WTC11 (cell line): ENCODE measurements around the gene AQP9. TPM values are rescaled to one million over a fixed set of nuclear protein-coding genes. Genes with fewer than 3 reads are reported as not detected.

Experiments used
- ATAC-seq: fragments of 200-7000 bp; cut with Tn5 transposase; 2 replicates; pipeline ENCODE4 v1.10.0; 2021; ENCODE audit warnings: mild to moderate bottlenecking, moderate library complexity
- CTCF ChIA-PET: fragments of 300-600 bp; sonication (Branson Sonifier 250); formaldehyde crosslinking; loops from one replicate; lab custom pipeline; 2021; ENCODE audit warnings: antibody characterized with exemption; lab: Charles Lee
- POLR2A ChIA-PET: fragments of 350-600 bp; sonication (Branson Sonifier 250); formaldehyde crosslinking; loops from one replicate; lab custom pipeline; 2021; ENCODE audit warnings: antibody characterized with exemption; lab: Charles Lee
- DNase-seq: peaks from one replicate; pipeline ENCODE4 v3.0.0; 2021; ENCODE audit warnings: low spot score
- H3K27ac Mint-ChIP-seq: 2 replicates; pipeline ENCODE4 v1.8.0; 2021; ENCODE audit warnings: mixed read lengths
- H3K27me3 Mint-ChIP-seq: 2 replicates; pipeline ENCODE4 v1.8.0; 2021; ENCODE audit warnings: low read depth, mild to moderate bottlenecking, moderate library complexity, mixed read lengths
- H3K36me3 Mint-ChIP-seq: 2 replicates; pipeline ENCODE4 v1.8.0; 2021; ENCODE audit warnings: mixed read lengths
- H3K4me1 Mint-ChIP-seq: 2 replicates; pipeline ENCODE4 v1.8.0; 2022; ENCODE audit warnings: mixed read lengths
- H3K4me3 Mint-ChIP-seq: 2 replicates; pipeline ENCODE4 v1.8.0; 2021; ENCODE audit warnings: mild to moderate bottlenecking, moderate library complexity, mixed read lengths
- H3K9me3 Mint-ChIP-seq: 2 replicates; pipeline ENCODE4 v1.8.0; 2021; ENCODE audit warnings: mixed read lengths
- CBFB ChIP-seq: sonication (generic); formaldehyde crosslinking; IDR thresholded peaks from 2 replicates; pipeline ENCODE4 v1.8.1; 2022; ENCODE audit warnings: mild to moderate bottlenecking, low read depth, missing genetic modification reagents
- CREM ChIP-seq: sonication (generic); formaldehyde crosslinking; IDR thresholded peaks from 2 replicates; pipeline ENCODE4 v1.8.1; 2022; ENCODE audit warnings: mild to moderate bottlenecking, missing genetic modification reagents, moderate library complexity
- ERG ChIP-seq: fragments of 250-450 bp; sonication (Bioruptor Pico); IDR thresholded peaks from 2 replicates; pipeline ENCODE4 v1.8.0; 2021; ENCODE audit warnings: mild to moderate bottlenecking
- ETV6 ChIP-seq: sonication (generic); formaldehyde crosslinking; IDR thresholded peaks from 2 replicates; pipeline ENCODE4 v1.8.1; 2022; ENCODE audit warnings: mild to moderate bottlenecking, missing genetic modification reagents
- FOXP4 ChIP-seq: sonication (generic); formaldehyde crosslinking; IDR thresholded peaks from 2 replicates; pipeline ENCODE4 v1.8.0; 2022; ENCODE audit warnings: mild to moderate bottlenecking, missing genetic modification reagents
- GABPB1 ChIP-seq: sonication (generic); formaldehyde crosslinking; IDR thresholded peaks from 2 replicates; pipeline ENCODE4 v1.8.1; 2023; ENCODE audit warnings: mild to moderate bottlenecking, missing genetic modification reagents
- GRHL2 ChIP-seq: fragments of 250-450 bp; sonication (Bioruptor Pico); IDR thresholded peaks from 2 replicates; pipeline ENCODE4 v1.8.0; 2022; ENCODE audit warnings: mild to moderate bottlenecking, moderate library complexity; ENCODE audit not compliant: insufficient replicate concordance, severe bottlenecking
- NR3C1 ChIP-seq: sonication (generic); formaldehyde crosslinking; conservative IDR thresholded peaks from 2 replicates; pipeline ENCODE4 v1.8.1; 2023; ENCODE audit warnings: low read depth, mild to moderate bottlenecking, missing genetic modification reagents
- PRDM15 ChIP-seq: sonication (generic); formaldehyde crosslinking; IDR thresholded peaks from 2 replicates; pipeline ENCODE4 v1.8.0; 2022; ENCODE audit warnings: missing genetic modification reagents
- PREB ChIP-seq: sonication (generic); formaldehyde crosslinking; IDR thresholded peaks from 2 replicates; pipeline ENCODE4 v1.8.1; 2022; ENCODE audit warnings: mild to moderate bottlenecking, missing genetic modification reagents, moderate library complexity, borderline replicate concordance
- SOX15 ChIP-seq: fragments of 250-450 bp; sonication (Bioruptor Pico); IDR thresholded peaks from 2 replicates; pipeline ENCODE4 v1.9.0; 2021; ENCODE audit warnings: mild to moderate bottlenecking
- TEAD1 ChIP-seq: sonication (generic); formaldehyde crosslinking; IDR thresholded peaks from 2 replicates; pipeline ENCODE4 v1.8.0; 2022; ENCODE audit warnings: mild to moderate bottlenecking, missing genetic modification reagents
- ZBTB43 ChIP-seq: sonication (generic); formaldehyde crosslinking; IDR thresholded peaks from 2 replicates; pipeline ENCODE4 v1.8.1; 2023; ENCODE audit warnings: mild to moderate bottlenecking, missing genetic modification reagents
- ZMAT4 ChIP-seq: fragments of 250-450 bp; sonication (Bioruptor Pico); IDR thresholded peaks from 2 replicates; pipeline ENCODE4 v1.9.0; 2021; ENCODE audit warnings: mild to moderate bottlenecking
- ZNF263 ChIP-seq: sonication (generic); formaldehyde crosslinking; IDR thresholded peaks from 2 replicates; pipeline ENCODE4 v1.8.1; 2022; ENCODE audit warnings: low read depth, mild to moderate bottlenecking, moderate library complexity, missing genetic modification reagents
- ZNF281 ChIP-seq: sonication (generic); formaldehyde crosslinking; IDR thresholded peaks from 2 replicates; pipeline ENCODE4 v1.8.0; 2023; ENCODE audit warnings: mild to moderate bottlenecking, missing genetic modification reagents
- ZNF396 ChIP-seq: fragments of 250-450 bp; sonication (Bioruptor Pico); IDR thresholded peaks from 2 replicates; pipeline ENCODE4 v1.8.0; 2021; ENCODE audit warnings: mild to moderate bottlenecking, moderate library complexity, borderline replicate concordance
- ZNF416 ChIP-seq: fragments of 250-450 bp; sonication (Bioruptor Pico); IDR thresholded peaks from 2 replicates; pipeline ENCODE4 v1.9.0; 2021; ENCODE audit warnings: mild to moderate bottlenecking, inconsistent platforms
- ZNF423 ChIP-seq: fragments of 250-450 bp; sonication (Bioruptor Pico); IDR thresholded peaks from 2 replicates; pipeline ENCODE4 v2.1.2; 2022; ENCODE audit warnings: mild to moderate bottlenecking, moderate library complexity
- ZNF512 ChIP-seq: sonication (generic); formaldehyde crosslinking; IDR thresholded peaks from 2 replicates; pipeline ENCODE4 v1.8.1; 2022; ENCODE audit warnings: missing genetic modification reagents, borderline replicate concordance
- total RNA-seq: library from RNA; stranded (reverse); gene quantifications from 3 replicates; pipeline ENCODE4 v1.2.3, GENCODE V29; 2021

Gene AQP9
- total RNA-seq, 1 experiment from 2014 or later = 0.07 TPM

- H3K27me3 Mint-ChIP-seq = peaks cover 2% of the 10 kb centered on the region; the same call in 1 of the 2 replicates
- no peaks in the 10 kb centered on the region for H3K36me3 Mint-ChIP-seq
- no peak overlapping the region for H3K27ac Mint-ChIP-seq
- H3K9me3 Mint-ChIP-seq = no peaks in the 10 kb centered on the region
- POLR2A ChIA-PET = no interaction called here
- CTCF ChIA-PET = no interaction called here
- no peak for ATAC-seq
- H3K4me3 Mint-ChIP-seq = no peak overlapping the region
- no peak for DNase-seq
- no peaks in the 10 kb centered on the region for H3K4me1 Mint-ChIP-seq
- TF ChIP-seq ZNF416 (CRISPR knock-in tag) (no peak), ERG (CRISPR knock-in tag) (no peak), GRHL2 (CRISPR knock-in tag) (no peak), NR3C1 (CRISPR knock-in tag) (no peak), PRDM15 (CRISPR knock-in tag) (no peak), ZMAT4 (CRISPR knock-in tag) (no peak), ZNF512 (no peak), TEAD1 (CRISPR knock-in tag) (no peak), CREM (CRISPR knock-in tag) (no peak), ZNF281 (CRISPR knock-in tag) (no peak), ZNF396 (CRISPR knock-in tag) (no peak), PREB (CRISPR knock-in tag) (no peak), SOX15 (CRISPR knock-in tag) (no peak), FOXP4 (CRISPR knock-in tag) (no peak), CBFB (no peak), ETV6 (no peak), ZNF263 (CRISPR knock-in tag) (no peak), ZNF423 (CRISPR knock-in tag) (no peak), ZBTB43 (CRISPR knock-in tag) (no peak), GABPB1 (CRISPR knock-in tag) (no peak)
Measured at GRCh38 chr15:58146211-58146610, 8.0 kb downstream of the AQP9 start.
